Stimulated activated CD8-positive, alpha-beta memory T cell treated with anti-CD3 and anti-CD28 coated beads, Interleukin-2, amount 100 ng/mL, for 48 hours (primary cell): ENCODE data around the gene CBLC.
A peak's percentile ranks its signal among the peaks of the same experiment; 100 is the strongest.
"Not testable (repeated sequence)": the region's sequence is repeated elsewhere in the genome, so short reads cannot be mapped to it uniquely, and the experiment has no call there.

Experiments
- DNase-seq, 2 donors: peaks; one replicate each; pipeline ENCODE4 v3.0.0-alpha.2; 2020; ENCODE audit warnings: low read depth in 2 of 2

The CBLC gene

GRCh38 chr19:44765033-44765948 is 12.4 kb upstream of the CBLC start:
- DNase-seq = no peak

- DNase-seq = no peak
These were observed 11.7 kb upstream of the CBLC start for GRCh38 chr19:44765949-44766335.

- no peak for DNase-seq
These were observed 10.2 kb upstream of the CBLC start for GRCh38 chr19:44767295-44768180.

- DNase-seq = peak; percentile 96 to 97
These were observed 7.0 kb upstream of the CBLC start for GRCh38 chr19:44770550-44771257.

GRCh38 chr19:44772144-44772543 is 5.5 kb upstream of the CBLC start:
- not testable (repeated sequence) for DNase-seq

- DNase-seq = no peak
These were observed 4.7 kb upstream of the CBLC start for GRCh38 chr19:44772959-44773358.

- DNase-seq = no peak
These were observed 1.9 kb upstream of the CBLC start for GRCh38 chr19:44775676-44776240.

- no peak for DNase-seq
These were observed 1.1 kb upstream of the CBLC start for GRCh38 chr19:44776402-44777096.

- DNase-seq = no peak
These were observed 1.5 kb downstream of the CBLC start for GRCh38 chr19:44779150-44779549.

GRCh38 chr19:44781694-44782093 is 4.0 kb downstream of the CBLC start:
- not testable (repeated sequence) for DNase-seq

- no peak for DNase-seq
These were observed 5.0 kb downstream of the CBLC start for GRCh38 chr19:44782729-44783128.

GRCh38 chr19:44783545-44783944 is 5.9 kb downstream of the CBLC start:
- DNase-seq = no peak

- no peak for DNase-seq
These were observed 7.6 kb downstream of the CBLC start for GRCh38 chr19:44785271-44785670.

GRCh38 chr19:44785993-44786392 is 8.3 kb downstream of the CBLC start:
- no peak for DNase-seq

- no peak for DNase-seq
These were observed 11.3 kb downstream of the CBLC start for GRCh38 chr19:44788971-44789370.

- no peak for DNase-seq
These were observed 12.3 kb downstream of the CBLC start for GRCh38 chr19:44789943-44790483.

- DNase-seq = no peak
These were observed 14.6 kb downstream of the CBLC start for GRCh38 chr19:44792281-44792680.

GRCh38 chr19:44794610-44795009 is 16.9 kb downstream of the CBLC start:
- DNase-seq = no peak

- DNase-seq = no peak
These were observed 17.8 kb downstream of the CBLC start for GRCh38 chr19:44795398-44795987.

GRCh38 chr19:44796701-44797115 is 19.0 kb downstream of the CBLC start:
- no peak for DNase-seq
